Stimulated activated CD8-positive, alpha-beta memory T cell treated with anti-CD3 and anti-CD28 coated beads, Interleukin-4, amount 100 ng/mL, for 24 hours (primary cell): ENCODE measurements around the gene ULK1.

Experiments
- DNase-seq: peaks from one replicate; pipeline ENCODE4 v3.0.0-alpha.2; 2020; ENCODE audit warnings: low read depth

Gene ULK1

DNA sequence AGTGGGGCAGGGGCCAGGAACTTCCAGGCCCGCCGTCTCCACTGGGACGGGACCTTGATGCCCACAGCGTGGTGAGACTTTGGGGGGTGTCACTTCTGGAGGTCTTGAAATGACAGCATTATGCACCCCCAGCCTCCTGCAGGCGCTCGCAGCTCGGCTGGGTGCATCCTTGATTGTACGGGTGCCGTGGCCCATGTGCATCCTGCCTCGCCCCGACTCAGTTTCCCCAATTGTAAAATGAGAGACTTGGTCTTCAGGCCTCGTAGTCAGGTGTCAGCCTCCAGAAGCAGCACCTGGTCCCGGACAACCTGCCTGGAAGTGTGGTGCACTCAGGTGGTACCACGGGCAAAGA lies 25.7 kb downstream of the ULK1 start:
- no peak for DNase-seq

DNA sequence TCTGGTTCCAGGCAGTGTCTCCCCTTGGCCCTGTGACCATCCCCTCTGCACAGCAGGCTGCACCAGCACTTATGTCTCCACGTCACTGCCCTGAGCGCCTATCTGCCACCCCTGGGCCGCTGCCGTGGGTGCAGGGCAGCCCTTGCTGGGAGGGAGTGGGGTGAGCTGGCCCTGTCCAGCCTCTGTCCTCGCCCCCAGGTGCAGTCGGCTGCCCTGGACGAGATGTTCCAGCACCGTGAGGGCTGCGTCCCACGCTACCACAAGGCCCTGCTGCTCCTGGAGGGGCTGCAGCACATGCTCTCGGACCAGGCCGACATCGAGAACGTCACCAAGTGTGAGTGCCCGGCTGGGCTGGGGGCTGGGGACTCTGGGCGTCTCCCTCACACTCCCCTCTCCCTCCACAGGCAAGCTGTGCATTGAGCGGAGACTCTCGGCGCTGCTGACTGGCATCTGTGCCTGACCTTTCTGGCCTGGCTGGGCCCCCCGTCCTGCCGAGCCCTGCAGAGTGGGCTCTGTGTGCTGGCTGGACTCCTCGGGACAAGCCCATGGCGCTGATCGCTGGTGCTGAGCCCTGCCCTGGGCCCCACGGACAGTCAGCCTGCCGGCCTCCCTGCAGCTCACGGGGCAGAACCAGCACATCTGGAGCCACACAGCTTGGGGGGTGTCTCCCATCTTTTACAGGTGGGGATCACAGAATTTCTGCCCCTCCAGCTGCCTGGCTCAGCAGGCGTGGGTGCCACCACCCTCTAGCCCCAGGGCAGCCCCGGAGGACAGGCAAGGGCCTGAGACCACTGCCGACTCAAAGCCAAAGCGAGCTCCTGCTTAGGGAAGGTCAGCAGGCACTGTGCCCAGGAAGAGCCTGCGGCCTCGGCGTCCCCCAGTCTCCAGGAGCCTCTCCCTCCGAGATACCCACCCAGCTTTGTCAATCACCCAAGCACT lies 26.7 kb downstream of the ULK1 start:
- DNase-seq, result no peak

DNA sequence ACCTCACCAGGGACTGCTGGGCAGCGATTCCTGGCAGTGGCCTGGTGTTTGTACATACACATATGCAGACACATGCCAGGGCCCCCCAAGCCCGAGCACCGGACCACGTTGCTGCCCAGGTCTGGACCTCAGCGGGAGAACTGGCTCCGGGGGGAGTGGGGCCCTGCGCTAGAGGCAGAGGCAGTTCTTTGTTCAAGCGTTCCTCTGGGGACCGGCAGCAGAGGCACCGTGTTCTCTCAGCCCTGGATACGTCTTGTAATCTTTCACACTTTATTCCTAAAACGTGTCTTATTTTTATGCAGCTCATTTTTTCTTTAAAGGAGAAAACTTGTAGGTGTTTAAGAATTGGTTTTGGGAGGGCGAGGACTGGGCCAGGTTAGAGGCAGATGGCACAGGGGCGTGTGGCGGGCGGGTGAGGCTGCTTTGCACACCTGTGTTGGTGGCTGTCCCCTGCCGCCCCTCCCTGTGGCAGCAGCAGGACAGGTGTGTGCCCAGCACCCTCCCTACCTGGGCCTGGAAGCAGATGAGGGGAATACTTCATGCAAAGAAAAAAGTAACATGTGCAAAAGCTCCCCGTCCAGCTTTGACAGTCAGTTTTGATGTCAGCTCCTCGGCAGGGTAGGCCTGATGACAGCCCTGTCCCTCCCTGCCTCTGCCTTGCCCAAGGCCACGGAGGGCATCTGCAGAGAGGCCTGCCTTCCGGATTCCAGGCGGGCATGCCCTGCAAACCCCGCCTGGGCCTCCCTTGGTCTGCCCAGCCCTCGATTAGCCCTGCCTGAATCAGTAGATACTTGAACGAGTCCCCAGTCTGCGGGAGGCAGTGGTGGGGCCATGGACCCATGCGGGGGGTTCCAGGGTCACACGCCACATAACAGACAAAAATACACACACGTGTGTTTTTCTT lies 27.7 kb downstream of the ULK1 start:
- no peak for DNase-seq

DNA sequence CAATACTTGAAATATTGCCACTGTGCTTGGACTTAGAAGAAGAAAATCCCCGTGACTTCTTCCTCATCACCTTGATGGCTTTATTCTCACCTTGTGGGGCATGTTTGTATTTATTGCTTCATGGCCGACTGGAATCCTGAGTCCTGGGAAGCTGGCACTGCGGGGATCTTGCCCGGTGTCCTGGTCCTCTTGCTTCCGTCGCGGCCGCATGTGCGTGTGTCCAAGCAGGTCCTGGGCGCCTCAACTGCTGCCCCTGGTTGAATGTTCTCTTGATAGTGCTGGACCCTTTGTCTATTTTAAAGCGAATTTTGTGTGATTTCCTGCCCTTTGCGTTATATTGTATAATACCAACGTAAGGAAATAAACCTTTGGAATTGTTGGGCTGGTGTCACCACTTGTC lies 28.4 kb downstream of the ULK1 start:
- DNase-seq, result no peak

DNA sequence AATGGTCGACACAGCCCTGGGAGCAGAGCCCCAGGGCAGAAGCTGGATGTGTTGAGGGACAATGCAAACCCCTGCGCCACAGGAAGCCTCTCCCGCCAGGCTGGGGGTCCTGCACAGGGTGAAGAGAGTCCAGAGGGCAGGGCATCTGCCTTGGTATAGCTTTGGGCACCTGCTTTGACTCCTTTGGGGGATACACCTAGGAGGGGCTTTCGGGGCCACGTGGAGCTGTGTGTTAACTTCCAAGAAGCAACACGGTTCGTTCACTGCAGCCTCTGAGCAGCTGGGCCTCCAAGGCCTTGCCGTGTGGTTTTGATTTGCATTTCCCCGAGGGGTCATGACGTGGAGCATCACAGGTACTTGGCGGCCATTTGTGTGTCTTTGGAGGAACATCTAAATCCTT lies 28.8 kb downstream of the ULK1 start:
- DNase-seq, result no peak

DNA sequence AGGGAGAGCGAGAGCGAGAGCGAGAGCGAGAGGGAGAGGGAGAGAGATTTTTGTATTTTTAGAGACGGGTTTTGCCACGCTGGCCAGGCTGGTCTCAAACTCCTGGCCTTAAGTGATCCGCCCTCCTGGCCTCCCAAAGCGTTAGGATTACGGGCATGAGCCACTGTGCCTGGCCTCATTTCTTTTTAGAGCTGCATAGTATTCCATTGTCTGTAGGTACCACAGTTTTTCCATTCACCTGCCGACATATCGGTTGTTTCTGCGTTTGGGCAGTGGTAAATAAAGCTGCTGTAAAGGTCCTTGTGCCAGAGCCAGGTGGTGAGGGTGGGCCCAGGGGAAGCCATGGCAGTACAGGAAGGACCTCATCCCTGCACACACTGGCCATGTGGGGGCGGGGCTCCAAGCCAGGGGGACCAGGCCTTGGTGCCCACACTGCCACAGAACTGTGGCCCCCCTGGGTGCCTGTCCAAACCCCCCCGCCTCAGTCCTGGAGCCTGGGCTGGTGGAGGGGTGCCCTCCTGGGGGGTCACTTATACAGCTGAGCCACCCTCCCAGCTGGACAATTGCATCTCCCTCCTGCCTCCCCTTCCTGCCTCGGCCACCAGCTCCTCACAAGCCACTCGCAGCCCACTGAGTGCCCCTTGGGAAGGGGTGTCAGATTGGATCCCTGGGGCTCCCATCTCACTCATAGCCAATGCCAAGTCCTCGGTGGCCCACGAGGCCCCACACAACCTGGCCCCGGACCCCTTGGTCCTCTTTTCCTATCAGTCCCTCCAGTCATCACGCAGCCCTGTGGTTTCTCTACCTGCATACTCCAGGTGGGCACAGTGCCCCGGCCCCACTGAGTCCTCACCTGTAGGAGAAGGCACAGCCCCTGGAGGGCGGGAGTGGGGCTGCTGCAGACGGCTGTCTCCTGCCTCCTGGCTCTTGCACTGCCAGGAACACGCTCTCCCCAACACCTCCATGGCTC lies 33.0 kb downstream of the ULK1 start:
- DNase-seq, result no peak

DNA sequence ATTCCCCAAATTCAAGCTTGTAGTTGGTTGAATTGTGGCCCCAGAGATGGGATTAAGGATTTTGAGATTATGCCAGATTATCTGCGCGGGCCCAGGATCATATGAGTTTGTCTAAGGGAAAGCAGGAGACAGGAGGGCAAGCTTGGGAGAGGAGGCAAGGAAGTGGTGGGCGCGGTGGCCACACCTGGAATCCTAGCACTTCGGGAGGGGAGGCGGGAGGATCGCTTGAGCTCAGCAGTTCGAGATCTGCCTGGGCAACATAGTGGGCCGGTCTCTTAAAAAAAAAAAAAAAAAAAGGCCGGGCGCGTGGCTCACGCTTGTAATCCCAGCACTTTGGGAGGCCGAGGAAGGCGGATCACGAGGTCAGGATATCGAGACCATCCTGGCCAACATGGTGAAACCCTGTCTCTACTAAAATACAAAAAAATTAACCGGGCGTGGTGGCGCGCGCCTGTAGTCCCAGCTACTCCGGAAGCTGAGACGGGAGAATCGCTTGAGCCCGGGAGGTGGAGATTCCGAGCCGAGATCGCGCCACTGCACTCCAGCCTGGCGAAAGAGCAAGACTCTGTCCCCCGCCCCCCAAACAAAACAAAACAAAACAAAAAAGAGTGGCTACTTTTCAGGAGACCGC lies 33.8 kb downstream of the ULK1 start:
- no peak for DNase-seq

DNA sequence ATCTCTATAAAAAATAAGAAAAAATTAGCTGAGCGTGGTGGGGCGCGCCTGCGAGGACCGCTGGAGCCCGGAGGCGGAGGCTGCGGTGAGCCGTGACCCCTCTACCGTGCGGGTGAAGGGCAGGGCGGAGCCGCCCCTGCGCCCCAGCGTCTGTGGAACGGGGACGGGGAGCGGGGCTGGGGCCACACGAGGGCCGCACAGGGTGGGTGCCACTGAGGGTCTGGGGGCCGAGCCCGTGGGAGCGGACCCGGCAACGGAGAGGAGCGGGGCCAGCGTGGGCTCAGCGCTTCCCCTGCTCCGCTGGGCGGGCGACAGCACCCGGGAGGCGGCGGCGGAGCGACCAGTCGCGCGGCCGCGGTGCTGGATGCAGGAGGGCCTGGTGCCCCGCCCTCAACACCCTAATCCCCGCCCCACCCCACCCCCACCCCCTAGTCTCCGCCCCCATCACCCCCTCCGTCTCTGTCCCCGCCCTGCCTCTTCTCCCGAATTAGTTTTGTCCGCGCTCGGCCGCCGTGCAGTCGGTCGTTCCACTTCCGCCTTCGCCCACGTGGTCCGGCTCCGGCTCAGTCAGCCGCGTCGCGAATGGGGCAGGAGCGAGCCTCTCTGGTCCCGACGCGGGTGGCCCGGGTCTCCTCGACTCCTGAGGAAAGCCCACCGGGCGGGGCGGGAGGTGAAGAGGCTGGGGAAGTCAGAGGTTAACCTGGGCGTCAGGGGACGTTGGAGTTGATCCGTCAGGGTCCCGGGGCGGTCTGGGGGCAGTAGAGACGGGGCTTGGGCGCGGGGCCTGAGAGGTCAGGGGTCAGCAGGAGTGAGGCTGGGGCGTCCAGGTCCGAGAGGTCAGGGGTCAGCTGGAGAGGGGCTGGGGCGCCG lies 34.5 kb downstream of the ULK1 start, which contains the start of gene PUS1:
PUS1 (plus strand) TSS at position 566 of the 870 bp plus-strand sequence. CDS start 447 bp downstream, outside the sequence.
- DNase-seq, result peak; percentile 86

DNA sequence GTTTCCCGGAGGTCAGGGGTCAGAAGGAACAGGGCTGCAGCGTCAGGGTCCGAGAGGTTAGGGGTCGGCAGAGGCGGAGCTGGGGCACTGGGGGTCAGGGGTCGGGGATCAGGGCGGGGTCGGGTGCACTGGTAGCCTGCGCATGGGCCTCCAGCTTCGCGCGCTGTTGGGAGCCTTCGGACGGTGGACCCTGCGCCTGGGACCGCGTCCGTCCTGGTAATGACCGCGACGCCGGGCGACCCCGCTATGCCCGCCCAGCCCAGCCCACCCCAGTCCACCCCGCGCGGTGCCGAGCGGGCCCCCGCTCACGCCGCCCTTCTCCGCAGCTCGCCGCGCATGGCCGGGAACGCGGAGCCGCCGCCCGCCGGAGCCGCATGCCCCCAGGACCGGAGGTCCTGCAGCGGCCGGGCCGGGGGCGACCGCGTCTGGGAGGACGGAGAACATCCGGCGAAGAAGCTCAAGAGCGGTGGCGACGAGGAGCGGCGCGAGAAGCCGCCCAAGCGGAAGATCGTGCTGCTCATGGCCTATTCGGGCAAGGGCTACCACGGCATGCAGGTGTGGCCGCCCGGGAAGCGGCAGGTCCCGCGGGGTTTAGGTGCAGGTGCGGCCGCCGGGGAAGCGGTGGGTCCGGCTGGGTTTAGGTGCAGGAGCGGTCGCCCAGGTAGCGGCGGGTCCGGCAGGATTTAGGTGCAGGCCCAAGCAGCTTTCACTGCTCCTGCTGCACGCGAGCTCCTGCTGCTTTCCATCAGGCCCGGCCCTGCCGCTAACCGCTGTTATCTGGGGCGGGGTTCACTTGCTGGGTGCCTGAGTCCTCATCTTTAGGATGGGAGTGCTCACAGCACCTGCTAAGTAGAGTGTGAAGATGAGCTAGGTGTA lies 35.4 kb downstream of the ULK1 start:
- DNase-seq, result no peak

DNA sequence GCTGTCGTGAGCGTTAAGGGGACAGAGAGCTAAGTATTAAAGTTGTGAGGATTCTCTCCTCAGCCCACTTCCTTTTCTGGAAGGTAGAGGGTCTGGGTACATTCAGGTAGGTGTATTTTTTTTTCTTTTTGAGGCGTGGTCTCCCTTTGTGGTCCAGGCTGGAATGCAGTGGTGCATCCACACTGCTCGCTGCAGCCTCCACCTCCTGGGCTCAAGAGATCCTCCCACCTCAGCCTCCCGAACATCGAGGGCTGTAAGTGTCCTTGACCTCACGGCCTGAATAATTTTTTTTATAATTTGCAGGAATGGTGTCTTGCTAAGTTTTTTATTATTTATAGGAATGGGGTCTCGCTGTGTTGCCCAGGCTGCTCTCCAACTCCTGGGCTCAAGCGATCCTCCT lies 36.1 kb downstream of the ULK1 start:
- DNase-seq, result no peak

DNA sequence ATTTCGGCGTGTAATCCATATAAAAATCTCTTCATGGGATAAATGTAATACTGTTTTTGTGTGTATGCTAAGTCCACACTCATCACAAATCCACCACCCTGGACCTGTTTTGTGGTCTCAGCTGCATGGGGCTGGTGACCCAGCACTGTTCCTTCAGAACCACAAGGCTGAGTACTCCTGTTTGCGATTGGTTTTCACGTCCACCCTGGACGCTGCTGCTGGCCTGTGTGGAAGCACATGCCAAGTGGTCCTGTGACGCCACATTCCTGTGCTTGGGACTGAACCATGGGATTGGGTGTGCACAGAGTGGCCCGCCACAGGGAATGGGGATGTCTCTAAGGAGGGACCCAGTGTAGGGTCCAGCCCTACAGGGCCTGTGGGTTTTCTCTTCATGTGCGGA lies 39.0 kb downstream of the ULK1 start:
- no peak for DNase-seq

DNA sequence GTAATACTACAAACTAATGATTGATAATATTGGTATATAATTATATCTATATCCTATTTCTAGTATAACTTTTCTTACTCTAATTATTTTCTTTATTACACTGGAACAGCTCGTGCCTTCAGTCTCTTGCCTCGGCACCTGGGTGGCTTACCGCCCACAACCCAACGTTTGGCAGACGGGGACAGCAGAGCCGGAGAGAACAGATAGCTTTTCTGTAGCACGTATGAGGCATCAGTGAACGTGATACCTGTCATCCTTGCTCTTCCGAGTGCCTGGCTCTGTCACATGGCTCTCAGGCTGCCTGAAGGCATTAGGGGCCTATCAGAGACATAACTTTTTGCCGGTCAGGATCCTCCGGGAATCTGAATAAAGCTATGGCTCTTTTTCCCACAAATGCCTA lies 40.1 kb downstream of the ULK1 start:
- DNase-seq, result no peak

DNA sequence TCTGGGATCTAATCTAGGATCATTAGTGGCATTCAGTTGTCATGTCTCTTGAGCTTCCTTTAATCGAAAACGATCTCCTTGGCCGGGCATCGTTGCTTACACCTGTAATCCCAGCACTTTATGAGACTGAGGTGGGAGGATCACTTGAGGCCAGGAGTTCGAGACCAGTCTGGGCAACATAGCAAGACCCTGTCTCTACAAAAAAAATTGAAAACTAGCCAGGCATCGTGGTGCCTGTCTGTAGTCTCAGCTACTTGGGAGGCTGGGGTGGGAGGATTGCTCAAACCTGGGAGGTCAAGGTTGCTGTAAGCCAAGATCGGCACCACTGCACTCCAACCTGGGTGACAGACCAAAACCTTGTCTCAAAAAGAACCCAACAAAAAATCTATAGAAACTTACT lies 43.7 kb downstream of the ULK1 start:
- no peak for DNase-seq

DNA sequence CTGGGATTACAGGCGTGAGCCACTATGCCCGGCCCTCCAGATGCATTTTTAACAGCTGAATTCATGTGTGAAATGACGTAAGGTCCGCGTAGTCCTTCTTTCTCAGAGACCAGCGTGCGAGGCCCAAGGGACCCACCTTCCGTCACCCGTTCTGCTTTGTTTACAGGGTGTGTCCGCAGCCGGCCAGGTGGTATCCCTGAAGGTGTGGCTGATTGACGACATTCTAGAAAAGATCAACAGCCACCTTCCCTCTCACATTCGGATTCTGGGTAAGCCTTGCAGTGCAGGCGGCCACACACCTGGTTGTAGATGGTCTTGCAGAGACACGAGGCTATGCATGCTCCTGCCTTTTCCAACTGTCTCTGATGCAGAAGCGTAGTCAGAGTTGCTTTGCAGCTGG lies 44.6 kb downstream of the ULK1 start:
- no peak for DNase-seq

DNA sequence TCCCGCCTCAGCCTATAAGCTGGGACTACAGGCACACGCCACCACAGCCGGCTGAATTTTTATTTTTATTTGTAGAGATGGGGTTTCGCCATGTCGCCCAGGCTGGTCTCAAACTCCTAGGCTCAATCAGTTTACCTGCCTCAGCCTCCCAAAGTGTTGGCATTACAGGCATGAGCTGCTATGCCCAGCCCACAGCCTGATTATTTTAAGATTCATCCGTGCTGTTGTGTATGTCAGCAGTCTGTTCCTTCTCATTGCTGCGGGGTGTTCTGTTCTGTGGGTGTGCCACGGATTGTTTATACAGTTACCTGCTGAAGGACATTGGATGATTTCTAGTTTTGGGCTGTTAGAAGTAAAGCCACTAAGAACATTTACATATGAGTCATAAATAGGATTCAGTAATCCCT lies 45.7 kb downstream of the ULK1 start:
- no peak for DNase-seq

DNA sequence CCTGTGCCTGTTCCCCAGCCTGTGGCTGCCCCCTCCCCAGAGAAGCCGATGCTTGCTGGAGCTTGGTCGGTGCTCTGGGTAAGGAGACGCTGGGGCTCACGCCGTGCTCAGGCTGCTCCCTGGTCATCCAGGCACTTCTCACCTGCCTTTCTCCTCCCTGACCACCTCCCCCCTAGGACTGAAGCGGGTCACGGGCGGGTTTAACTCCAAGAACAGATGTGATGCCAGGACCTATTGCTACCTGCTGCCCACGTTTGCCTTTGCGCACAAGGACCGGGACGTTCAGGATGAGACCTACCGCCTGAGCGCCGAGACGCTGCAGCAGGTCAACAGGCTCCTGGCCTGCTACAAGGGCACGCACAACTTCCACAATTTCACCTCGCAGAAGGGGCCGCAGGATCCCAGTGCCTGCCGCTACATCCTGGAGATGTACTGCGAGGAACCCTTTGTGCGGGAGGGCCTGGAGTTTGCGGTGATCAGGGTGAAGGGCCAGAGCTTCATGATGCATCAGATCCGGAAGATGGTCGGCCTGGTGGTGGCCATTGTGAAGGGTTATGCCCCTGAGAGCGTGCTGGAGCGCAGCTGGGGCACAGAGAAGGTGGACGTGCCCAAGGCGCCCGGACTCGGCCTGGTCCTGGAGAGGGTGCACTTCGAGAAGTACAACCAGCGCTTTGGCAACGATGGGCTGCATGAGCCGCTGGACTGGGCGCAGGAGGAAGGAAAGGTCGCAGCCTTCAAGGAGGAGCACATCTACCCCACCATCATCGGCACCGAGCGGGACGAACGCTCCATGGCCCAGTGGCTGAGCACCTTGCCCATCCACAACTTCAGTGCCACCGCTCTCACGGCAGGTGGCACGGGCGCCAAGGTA lies 46.9 kb downstream of the ULK1 start:
- no peak for DNase-seq

DNA sequence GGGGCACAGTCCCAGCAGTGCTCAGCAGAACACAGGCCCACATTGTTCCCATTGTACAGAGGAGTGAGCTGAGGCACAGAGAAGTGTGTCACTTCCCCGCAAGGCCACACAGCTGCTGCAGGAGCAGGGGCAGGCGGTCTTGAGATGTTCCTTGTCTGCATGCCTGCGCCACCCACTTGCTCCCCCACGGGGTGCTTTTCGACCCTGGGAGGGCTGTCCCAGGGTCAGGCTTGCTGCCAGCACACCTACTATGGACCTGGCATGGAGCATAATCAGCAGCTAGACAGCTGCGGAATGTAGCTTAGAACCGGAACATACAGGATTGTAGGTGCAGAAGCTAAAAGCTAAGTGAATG lies 47.5 kb downstream of the ULK1 start:
- no peak for DNase-seq

DNA sequence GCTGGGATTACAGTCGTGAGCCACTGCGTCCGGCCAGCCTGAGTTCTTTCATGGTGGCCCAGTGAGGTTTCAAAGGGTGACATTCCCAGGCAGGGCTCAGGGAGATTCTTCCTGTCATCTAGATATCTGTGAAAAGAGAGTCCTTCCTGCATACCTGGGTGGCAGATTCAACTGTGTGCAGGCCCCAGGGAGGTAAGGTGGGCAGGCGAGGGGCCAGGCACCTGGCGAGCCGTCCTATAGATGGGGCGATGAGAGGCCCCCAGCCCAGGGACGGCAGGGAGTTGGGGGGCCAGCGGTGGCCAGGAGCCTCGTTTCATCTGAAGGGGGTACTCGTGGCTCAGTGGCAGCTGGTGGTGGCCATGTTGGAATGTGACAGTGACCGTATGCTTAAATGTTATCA lies 48.2 kb downstream of the ULK1 start:
- DNase-seq, result no peak
